Measurements from ENCODE around the gene PPP1R13B. TPM values are rescaled to one million over a fixed set of nuclear protein-coding genes. Genes with fewer than 3 reads are reported as not detected.

Gene PPP1R13B
- total RNA-seq, 1 donor from 2014 or later: 7.3 TPM

GRCh38 chr14:103685276-103686211, 161.8 kb downstream of the PPP1R13B start:
- Histone ChIP-seq H3K4me3 (ENCODE audit: low read depth, low read length) (no peak overlapping the region), H3K36me3 (ENCODE audit: control insufficient read depth, insufficient read depth, low read length) (peaks cover 3% of the 10 kb centered on the region), H3K27me3 (ENCODE audit: control insufficient read depth, insufficient read depth, low read length) (no peaks in the 10 kb centered on the region)
- no peak for DNase-seq (ENCODE audit: low read depth)
- no peak for TF ChIP-seq CTCF (IDR thresholded peaks at IDR 0.05; ENCODE audit: insufficient read depth, low read length, poor library complexity, severe bottlenecking)

GRCh38 chr14:103684871-103685270, 162.5 kb downstream of the PPP1R13B start:
- H3K36me3 ChIP-seq (ENCODE audit: control insufficient read depth, insufficient read depth, low read length): peaks cover 3% of the 10 kb centered on the region
- no peak overlapping the region for H3K4me3 ChIP-seq (ENCODE audit: low read depth, low read length)
- TF ChIP-seq CTCF (IDR thresholded peaks at IDR 0.05; ENCODE audit: insufficient read depth, low read length, poor library complexity, severe bottlenecking): no peak
- DNase-seq (ENCODE audit: low read depth): no peak
- no peaks in the 10 kb centered on the region for H3K27me3 ChIP-seq (ENCODE audit: control insufficient read depth, insufficient read depth, low read length)

- DNase-seq (ENCODE audit: low read depth): no peak
- TF ChIP-seq CTCF (IDR thresholded peaks at IDR 0.05; ENCODE audit: insufficient read depth, low read length, poor library complexity, severe bottlenecking): no peak
- Histone ChIP-seq H3K36me3 (ENCODE audit: control insufficient read depth, insufficient read depth, low read length) (peaks cover 3% of the 10 kb centered on the region), H3K27me3 (ENCODE audit: control insufficient read depth, insufficient read depth, low read length) (no peaks in the 10 kb centered on the region), H3K4me3 (ENCODE audit: low read depth, low read length) (no peak overlapping the region)
Measured at GRCh38 chr14:103684471-103684870, 162.9 kb downstream of the PPP1R13B start.

Other genes starting within 250 kb of the PPP1R13B start
- 266 and 280 TPM in 2 replicates for gene KLC1, start 218.4 kb downstream of the PPP1R13B start, total RNA-seq
- 10.4 and 12.3 TPM in 2 replicates for gene XRCC3, start 132.1 kb downstream of the PPP1R13B start, total RNA-seq
- 52.9 and 53.9 TPM in 2 replicates for gene ZFYVE21, start 131.8 kb downstream of the PPP1R13B start, total RNA-seq
- 6.5 and 7.3 TPM in 2 replicates for gene TDRD9, start 80.9 kb upstream of the PPP1R13B start, total RNA-seq
- not detected in 2 replicates for gene RD3L, start 95.0 kb upstream of the PPP1R13B start, total RNA-seq
- gene ASPG, start 238.1 kb upstream of the PPP1R13B start, total RNA-seq: 0.21 TPM in 1 of 2 replicates, not detected in the other

All from kidney epithelial cell (primary cell).